GM19099 (cell line): ENCODE results near the gene C14orf180.

Source experiments
- POLR2A ChIP-seq: IDR thresholded peaks from 3 replicates; pipeline ENCODE4 v1.6.1; 2011; ENCODE audit warnings: low read depth; ENCODE audit not compliant: insufficient read length; ENCODE audit errors: extremely low read depth

Gene C14orf180

GRCh38 chr14:104598910-104599273 is 19.3 kb downstream of the C14orf180 start:
- TF ChIP-seq POLR2A, result no peak

- TF ChIP-seq POLR2A, result no peak
Observed at GRCh38 chr14:104599446-104599845, 19.9 kb downstream of the C14orf180 start.

DNA sequence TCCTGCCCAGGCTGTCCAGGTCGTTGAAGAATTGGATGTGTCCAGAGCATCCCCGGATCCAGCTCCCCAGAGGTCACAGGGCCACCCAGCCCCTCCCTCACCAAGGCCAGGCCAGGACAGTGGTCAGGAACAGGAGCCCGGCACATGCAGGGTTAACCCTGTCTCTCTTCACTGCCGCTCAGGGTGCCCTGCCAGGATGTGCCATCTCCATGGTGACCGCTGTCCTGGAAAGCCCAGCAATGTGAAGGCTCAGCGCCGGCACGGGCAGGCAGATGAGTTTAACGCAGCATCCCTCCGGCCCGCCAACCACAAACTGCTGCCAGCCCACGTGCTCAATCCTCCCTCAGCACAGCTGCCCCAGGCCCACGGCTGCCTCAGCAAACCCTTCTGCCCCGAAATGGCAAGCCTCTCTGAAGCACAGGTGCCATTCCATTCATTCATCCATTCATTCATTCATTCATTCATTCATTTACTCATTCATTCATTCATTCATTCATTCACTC is 20.6 kb downstream of the C14orf180 start:
- TF ChIP-seq POLR2A, result no peak

- no peak for TF ChIP-seq POLR2A
Observed at GRCh38 chr14:104600805-104601204, 21.2 kb downstream of the C14orf180 start.

DNA sequence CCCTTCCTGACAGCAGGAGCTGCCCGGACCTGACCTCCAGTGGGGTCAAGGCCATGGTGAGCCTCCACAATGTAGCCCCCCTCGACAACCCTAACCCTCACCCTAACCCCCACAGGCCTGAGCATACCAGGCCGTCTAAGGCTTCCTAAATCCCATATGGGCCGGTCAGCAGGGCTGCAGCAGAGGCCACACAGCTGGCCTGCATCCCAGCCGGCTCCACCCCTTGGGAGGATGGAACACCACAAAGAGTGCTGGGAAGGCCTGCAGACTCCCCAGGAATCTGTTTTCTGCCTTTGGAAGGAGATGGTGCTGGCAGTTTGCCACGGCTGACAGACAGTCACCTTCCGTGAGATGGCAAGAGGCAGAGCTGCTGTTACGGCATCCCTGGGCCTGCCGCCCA is 22.2 kb downstream of the C14orf180 start:
- TF ChIP-seq POLR2A, result no peak

GRCh38 chr14:104602315-104602932 is 22.9 kb downstream of the C14orf180 start:
- no peak for TF ChIP-seq POLR2A

GRCh38 chr14:104602933-104603325 is 23.4 kb downstream of the C14orf180 start:
- no peak for TF ChIP-seq POLR2A

DNA sequence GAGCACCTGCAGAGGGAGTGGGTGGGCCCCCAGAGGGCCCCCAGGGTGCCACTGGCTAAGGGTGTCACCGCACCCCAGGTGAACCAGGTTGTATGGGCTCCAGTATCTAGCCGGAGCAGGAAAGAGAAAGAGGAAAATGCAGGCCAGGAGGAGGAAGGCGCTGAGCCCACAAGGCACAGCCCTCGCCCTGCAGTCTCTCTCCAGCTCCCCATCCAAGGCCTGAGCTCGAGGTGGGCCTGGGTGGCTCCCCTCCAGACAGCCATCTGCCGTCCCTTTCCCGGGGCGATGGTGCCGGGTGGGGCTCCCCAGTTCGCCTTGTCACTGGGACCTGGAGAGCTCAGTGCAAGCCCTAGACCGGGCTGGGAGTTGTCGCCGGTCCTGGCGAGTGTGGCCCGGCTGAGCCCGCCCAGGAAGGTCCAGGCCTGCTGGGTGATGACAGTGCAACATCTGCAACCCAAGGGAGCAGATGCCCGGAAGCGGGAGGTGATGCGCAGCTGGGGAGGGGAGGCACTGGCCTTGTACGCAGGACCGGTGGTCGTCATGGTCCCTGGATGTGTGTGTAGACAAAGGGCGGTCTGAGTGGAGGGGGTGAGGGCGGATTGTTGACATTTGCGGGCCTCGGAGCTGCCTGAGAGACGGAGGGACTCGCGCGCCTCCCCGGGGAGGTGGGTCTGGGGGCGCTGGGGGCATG is 24.3 kb downstream of the C14orf180 start:
- TF ChIP-seq POLR2A, result no peak

GRCh38 chr14:104604458-104605449 is 25.2 kb downstream of the C14orf180 start, which contains the start of gene TMEM179:
TSS of gene TMEM179 (minus strand) at chr14:104604772. CDS start at chr14:104604741, 31 bp downstream.
- no peak for TF ChIP-seq POLR2A

GRCh38 chr14:104609666-104610065 is 30.1 kb downstream of the C14orf180 start:
- no peak for TF ChIP-seq POLR2A

DNA sequence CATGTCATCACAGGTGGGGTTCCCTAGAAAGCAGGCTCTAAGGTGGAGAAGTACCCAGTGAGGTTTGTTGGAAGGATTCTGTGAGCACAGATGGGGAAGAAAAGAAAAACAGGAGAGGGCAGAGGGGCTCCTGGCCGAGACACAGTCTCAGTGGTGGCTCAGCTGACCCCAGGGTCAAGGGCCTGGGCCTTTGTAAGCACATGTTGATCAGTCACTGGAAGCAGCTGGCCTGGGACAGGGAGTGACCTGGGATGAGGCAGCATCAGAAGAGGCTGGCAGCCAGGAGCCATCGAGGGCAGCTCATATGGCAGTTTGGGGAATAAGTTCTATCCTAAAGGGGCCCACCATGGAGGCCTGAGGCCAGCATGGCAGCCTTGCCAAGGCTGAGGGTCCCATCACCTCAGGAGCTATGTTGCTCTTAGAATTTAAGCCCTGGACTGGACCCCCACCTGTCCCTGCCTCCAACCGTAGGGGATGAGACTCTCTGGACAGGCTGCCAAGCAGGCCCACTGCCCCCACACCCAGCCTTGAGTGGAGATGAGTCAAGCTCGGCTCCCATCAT is 31.3 kb downstream of the C14orf180 start:
- no peak for TF ChIP-seq POLR2A

DNA sequence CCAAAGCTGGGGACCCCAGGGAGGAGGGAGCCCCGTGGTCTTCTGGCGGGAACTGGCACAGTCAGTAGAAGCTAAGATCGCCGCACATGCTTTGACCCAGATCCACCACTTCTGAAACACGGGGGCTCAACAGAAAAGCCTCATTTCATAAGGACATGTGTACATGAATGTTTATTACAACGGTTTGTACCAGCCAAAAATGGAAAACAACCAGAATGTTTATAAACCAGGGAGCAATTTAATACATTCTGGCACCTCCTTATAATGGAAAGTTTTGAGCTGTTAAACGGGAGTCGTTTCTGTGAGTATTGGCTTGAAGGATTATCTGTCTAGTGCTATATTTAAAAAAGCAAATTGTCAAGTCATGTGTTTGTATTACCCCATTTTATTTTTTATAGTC is 32.3 kb downstream of the C14orf180 start:
- TF ChIP-seq POLR2A, result no peak

GRCh38 chr14:104614126-104614812 is 34.7 kb downstream of the C14orf180 start:
- no peak for TF ChIP-seq POLR2A

GRCh38 chr14:104624939-104625338 is 45.4 kb downstream of the C14orf180 start:
- TF ChIP-seq POLR2A, result no peak

GRCh38 chr14:104632781-104633180 is 53.2 kb downstream of the C14orf180 start:
- no peak for TF ChIP-seq POLR2A
